HL-60 (cell line): Measurements from ENCODE around the gene SMAD4.

ENCODE experiments used
- DNase-seq, 2 experiments: peaks; one replicate each; pipeline ENCODE4 v3.0.0-alpha.2; 2010 to 2020; ENCODE audit warnings: low read depth in 1 of 2, low spot score in 1 of 2
- H3K27ac ChIP-seq: fragments of 250-450 bp; sonication (Bioruptor Pico); replicated peaks from 2 replicates; pipeline ENCODE4 v1.5.1; 2020; ENCODE audit warnings: mild to moderate bottlenecking, moderate library complexity
- H3K27me3 ChIP-seq: fragments of 250-450 bp; sonication (Bioruptor Pico); 2 replicates; pipeline ENCODE4 v1.5.1; 2021; ENCODE audit warnings: mild to moderate bottlenecking, moderate library complexity; ENCODE audit not compliant: insufficient read depth, poor library complexity, severe bottlenecking
- H3K4me3 ChIP-seq: replicated peaks from 2 replicates; pipeline ENCODE4 v1.5.1; 2011; ENCODE audit warnings: mild to moderate bottlenecking, control low read depth, low read length; ENCODE audit not compliant: insufficient read depth
- GABPA ChIP-seq: IDR thresholded peaks from 2 replicates; pipeline ENCODE4 v1.6.1; 2012; ENCODE audit warnings: low read depth
- POLR2AphosphoS5 ChIP-seq: IDR thresholded peaks from 2 replicates; pipeline ENCODE4 v1.6.1; 2012; ENCODE audit warnings: low read depth
- SPI1 ChIP-seq: IDR thresholded peaks from 2 replicates; pipeline ENCODE4 v1.6.1; 2012; ENCODE audit warnings: low read depth, mild to moderate bottlenecking, borderline replicate concordance
- TF ChIP-seq, protein P1 (sequence below): IDR thresholded peaks from one replicate; pipeline ENCODE4 v1.5.1; 2011; ENCODE audit warnings: low read length, control low read depth, inconsistent platforms; ENCODE audit not compliant: insufficient read depth
- TF ChIP-seq, protein P2 (sequence below): IDR thresholded peaks from 2 replicates; pipeline ENCODE4 v1.6.1; 2012; ENCODE audit warnings: low read depth; ENCODE audit not compliant: insufficient replicate concordance

SMAD4 gene

GRCh38 chr18:51025512-51025911 lies 4.5 kb upstream of the SMAD4 start:
- TF ChIP-seq GABPA = no peak
- TF ChIP-seq, protein P1, sequence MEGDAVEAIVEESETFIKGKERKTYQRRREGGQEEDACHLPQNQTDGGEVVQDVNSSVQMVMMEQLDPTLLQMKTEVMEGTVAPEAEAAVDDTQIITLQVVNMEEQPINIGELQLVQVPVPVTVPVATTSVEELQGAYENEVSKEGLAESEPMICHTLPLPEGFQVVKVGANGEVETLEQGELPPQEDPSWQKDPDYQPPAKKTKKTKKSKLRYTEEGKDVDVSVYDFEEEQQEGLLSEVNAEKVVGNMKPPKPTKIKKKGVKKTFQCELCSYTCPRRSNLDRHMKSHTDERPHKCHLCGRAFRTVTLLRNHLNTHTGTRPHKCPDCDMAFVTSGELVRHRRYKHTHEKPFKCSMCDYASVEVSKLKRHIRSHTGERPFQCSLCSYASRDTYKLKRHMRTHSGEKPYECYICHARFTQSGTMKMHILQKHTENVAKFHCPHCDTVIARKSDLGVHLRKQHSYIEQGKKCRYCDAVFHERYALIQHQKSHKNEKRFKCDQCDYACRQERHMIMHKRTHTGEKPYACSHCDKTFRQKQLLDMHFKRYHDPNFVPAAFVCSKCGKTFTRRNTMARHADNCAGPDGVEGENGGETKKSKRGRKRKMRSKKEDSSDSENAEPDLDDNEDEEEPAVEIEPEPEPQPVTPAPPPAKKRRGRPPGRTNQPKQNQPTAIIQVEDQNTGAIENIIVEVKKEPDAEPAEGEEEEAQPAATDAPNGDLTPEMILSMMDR = no peak
- no peak for TF ChIP-seq POLR2AphosphoS5
- TF ChIP-seq, protein P2, sequence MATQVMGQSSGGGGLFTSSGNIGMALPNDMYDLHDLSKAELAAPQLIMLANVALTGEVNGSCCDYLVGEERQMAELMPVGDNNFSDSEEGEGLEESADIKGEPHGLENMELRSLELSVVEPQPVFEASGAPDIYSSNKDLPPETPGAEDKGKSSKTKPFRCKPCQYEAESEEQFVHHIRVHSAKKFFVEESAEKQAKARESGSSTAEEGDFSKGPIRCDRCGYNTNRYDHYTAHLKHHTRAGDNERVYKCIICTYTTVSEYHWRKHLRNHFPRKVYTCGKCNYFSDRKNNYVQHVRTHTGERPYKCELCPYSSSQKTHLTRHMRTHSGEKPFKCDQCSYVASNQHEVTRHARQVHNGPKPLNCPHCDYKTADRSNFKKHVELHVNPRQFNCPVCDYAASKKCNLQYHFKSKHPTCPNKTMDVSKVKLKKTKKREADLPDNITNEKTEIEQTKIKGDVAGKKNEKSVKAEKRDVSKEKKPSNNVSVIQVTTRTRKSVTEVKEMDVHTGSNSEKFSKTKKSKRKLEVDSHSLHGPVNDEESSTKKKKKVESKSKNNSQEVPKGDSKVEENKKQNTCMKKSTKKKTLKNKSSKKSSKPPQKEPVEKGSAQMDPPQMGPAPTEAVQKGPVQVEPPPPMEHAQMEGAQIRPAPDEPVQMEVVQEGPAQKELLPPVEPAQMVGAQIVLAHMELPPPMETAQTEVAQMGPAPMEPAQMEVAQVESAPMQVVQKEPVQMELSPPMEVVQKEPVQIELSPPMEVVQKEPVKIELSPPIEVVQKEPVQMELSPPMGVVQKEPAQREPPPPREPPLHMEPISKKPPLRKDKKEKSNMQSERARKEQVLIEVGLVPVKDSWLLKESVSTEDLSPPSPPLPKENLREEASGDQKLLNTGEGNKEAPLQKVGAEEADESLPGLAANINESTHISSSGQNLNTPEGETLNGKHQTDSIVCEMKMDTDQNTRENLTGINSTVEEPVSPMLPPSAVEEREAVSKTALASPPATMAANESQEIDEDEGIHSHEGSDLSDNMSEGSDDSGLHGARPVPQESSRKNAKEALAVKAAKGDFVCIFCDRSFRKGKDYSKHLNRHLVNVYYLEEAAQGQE = no peak
- TF ChIP-seq SPI1 = no peak

DNA sequence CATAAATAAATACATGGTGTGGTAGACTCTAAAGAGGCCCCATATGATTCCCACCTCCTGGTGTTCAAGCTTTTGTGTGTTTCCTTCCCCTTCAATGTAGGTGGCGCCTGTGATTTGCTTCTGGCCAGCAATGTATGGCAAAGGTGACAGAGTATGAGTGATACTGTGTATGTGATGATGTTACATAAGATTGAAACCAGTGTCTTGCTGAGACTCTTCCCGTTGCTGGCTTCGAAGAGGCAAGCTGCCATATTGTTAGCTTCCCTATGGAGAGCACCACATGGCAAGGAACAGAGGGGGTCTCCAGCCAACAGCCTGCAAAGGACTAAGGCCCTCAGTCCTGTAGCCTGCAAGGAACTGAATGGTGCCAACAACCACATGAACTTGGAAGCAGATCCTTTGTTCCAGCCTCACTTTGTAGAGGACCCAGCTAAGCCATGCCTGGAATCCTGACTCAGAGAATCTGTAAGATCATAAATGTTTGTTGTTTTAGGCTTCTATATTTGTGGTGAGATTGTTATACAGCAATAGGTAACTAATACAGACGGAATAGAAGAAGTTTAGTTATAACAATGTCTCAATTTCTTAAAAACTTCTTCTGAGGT lies 1.7 kb upstream of the SMAD4 start:
- no peak overlapping the region for H3K4me3 ChIP-seq
- DNase-seq = peak; percentile 23 to 47
- H3K27ac ChIP-seq = no peak overlapping the region
- no peak for TF ChIP-seq SPI1
- TF ChIP-seq GABPA = no peak
- TF ChIP-seq, protein P2 = no peak
- TF ChIP-seq, protein P1 = no peak
- no peak for TF ChIP-seq POLR2AphosphoS5
- H3K27me3 ChIP-seq = no peaks in the 10 kb centered on the region

More at GRCh38 chr18:51025512-51025911, 4.5 kb upstream of the SMAD4 start:
- Histone ChIP-seq H3K27me3 (no peaks in the 10 kb centered on the region), H3K4me3 (no peak overlapping the region), H3K27ac (no peak overlapping the region)
- DNase-seq = no peak

DNA sequence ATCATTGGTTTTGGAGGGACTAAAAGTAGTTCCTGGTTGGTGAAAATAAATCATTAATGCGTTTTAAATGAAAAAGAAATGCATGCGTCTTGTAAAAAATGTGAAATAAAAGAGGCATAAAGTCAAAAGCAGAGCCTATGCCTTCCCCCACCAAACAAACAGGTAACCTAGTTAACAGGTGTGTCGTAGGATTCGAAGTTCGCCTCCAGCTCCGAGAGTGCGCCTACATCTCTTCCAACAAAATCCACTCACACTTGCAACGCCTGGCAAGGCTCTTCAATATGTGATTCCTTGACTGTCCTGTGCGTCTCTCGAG lies 677 bp upstream of the SMAD4 start:
- no peak for TF ChIP-seq POLR2AphosphoS5
- TF ChIP-seq, protein P1 = no peak
- no peak for TF ChIP-seq GABPA
- TF ChIP-seq, protein P2 = no peak
- no peak for TF ChIP-seq SPI1
- H3K27ac ChIP-seq = peak overlapping the region; percentile 93

More for the DNA sequence above, 677 bp upstream of the SMAD4 start:
- DNase-seq = no peak
- peak overlapping the region; percentile 79 for H3K4me3 ChIP-seq
- no peaks in the 10 kb centered on the region for H3K27me3 ChIP-seq
